NCI-H510A (cell line): ENCODE measurements around the gene EPM2AIP1.
"Not testable (repeated sequence)": the region's sequence is repeated elsewhere in the genome, so short reads cannot be mapped to it uniquely, and the experiment has no call there.

Experiments used
- DNase-seq: peaks from one replicate; lab custom pipeline; 2025; lab: John Stamatoyannopoulos, UW

Gene EPM2AIP1

GRCh38 chr3:36954452-36955134, 38.3 kb downstream of the EPM2AIP1 start:
- no peak for DNase-seq

GRCh38 chr3:36947814-36948213, 45.1 kb downstream of the EPM2AIP1 start:
- DNase-seq = not testable (repeated sequence)

- DNase-seq = no peak
Measured at GRCh38 chr3:36945333-36945980, 47.5 kb downstream of the EPM2AIP1 start.

DNA sequence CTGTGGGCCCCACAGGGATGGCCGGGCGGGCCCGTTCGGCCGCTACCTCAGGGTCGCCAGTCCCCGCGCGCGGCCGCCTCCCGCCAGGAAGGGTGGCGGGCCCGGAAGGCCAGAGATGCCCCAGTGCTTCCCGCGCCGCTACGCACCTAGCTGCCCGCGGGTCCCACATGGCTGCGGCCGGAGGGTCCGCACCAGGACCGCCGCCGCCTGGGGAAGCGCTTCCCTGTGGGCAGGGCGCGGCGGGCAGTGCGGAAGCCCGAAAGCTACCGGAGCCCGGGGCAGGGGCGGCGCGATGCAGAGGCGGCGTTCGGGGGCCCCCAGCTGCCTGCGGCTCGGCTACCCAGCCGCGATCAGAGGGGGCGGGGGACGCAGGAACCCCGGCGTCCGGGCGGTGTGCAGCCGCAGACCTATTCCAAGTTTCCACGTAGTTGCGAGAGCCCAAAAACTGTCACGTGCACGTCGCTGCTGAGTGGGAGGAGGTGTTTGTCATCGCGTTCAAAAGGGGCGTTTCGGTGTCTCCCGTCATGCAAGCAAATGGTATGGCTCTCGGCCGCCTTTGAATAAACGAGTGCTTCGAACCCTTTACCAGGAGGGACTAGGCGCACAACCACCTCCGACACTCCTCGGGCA, 48.2 kb downstream of the EPM2AIP1 start, which contains the start of gene TRANK1:
Gene TRANK1 (minus strand): TSS at position 414 of the 630 bp plus-strand sequence. CDS start 245 bp downstream, at position 169.
- peak; percentile 24 for DNase-seq

DNA sequence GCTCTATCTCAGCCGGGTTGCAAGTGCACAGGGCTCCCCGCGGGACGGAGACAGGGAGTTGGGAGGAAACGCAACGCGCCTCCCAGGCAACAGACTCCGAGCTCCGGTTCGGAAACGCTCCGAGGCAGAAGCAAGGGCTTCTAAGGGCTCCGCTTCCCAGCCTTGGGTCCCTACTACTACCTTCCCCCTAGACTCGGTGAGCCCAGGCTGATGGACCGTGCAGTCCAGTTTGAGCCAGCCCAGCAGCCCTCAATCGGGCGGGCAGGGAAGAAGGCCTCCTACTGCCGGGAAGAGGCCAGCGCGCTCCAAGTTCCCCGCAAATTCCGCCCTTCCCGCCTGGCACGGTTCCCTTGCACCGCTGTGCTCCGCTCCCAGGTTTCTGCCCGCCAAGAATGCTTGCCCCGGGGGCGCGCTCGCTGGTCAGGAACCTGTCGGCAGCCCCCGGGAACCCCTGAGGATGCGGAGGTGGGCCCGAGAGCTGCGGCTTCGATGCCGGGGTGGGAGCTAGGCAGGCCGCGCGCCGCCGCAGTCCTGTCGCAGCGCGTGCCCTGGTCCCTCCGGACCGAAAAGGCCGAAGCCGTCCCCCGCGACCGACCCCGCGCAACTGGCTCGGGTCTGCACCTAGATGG, 48.8 kb downstream of the EPM2AIP1 start:
- peak; percentile 31 for DNase-seq

DNA sequence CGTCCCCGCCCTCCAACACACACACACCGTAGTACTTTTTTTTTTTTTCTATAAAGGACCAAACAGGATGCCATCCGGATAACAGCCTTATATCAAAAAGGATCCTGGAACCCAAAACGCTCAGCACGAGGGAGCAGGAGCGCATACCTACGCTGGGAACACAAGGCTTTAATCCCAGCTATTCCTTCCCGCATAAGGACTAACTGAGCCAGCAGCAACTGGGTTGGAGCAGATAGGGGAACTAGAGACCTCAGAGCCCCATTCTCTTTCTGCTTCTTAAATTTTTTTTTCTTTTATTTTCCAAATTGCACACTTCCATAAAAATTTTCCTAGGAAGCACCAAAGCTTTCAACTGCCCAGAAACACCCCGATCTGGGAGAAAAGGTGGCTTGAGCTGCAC, 49.3 kb downstream of the EPM2AIP1 start:
- DNase-seq = no peak

GRCh38 chr3:36942638-36943248, 50.2 kb downstream of the EPM2AIP1 start:
- no peak for DNase-seq

DNA sequence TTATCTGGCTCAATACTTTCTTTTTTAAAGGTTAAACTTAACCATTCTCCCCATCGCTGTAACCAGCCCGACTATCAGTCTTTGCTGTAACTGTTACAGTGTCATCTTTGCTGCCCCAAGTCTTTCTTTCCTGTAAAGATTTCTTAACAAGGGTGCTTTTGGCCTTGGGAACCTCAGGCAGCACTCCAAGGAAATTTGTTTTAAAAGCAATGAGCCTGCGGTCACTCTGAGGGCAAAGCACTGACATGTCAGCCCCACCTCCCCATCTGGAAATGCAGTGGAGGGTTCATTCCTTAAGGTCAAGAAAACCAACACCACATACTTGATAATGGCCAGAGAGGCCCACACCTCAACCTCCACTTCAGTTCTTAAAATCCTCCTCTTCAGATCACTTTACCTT, 51.3 kb downstream of the EPM2AIP1 start:
- DNase-seq = no peak

DNA sequence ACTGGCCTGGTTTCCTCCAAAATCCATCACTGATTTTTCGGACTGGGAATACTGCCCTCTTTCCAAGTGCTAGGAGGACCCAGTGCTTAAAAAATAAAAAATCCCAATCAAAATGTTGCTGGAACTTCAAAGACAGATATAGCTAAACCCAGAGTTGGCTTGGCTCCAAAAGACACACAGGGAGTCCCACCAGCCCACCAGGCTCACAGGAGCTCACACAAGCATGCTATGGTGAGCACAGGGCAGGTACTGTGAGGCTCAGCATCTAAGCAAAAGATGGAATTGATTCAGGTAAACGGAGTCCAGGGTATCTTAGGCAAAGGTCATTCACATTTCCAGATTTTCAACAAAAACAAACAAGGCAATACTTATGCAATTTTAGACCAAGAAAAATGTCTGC, 51.8 kb downstream of the EPM2AIP1 start:
- no peak for DNase-seq

- no peak for DNase-seq
Measured at GRCh38 chr3:36937492-36937891, 55.4 kb downstream of the EPM2AIP1 start.
